Fibroblast of villous mesenchyme (primary cell): Measurements from ENCODE around the gene MYOG. TPM values are rescaled to one million over a fixed set of nuclear protein-coding genes. Genes with fewer than 3 reads are reported as not detected.

ENCODE experiments used
- DNase-seq: peaks from one replicate; pipeline ENCODE4 v3.0.0-alpha.2; 2010; ENCODE audit warnings: low read depth
- H3K4me3 ChIP-seq: 2 replicates; pipeline ENCODE4 v1.5.1; 2011; ENCODE audit warnings: low read depth, mild to moderate bottlenecking, low read length
- CTCF ChIP-seq: IDR thresholded peaks from 2 replicates; pipeline ENCODE4 v1.5.1; 2012; ENCODE audit warnings: low read depth, mild to moderate bottlenecking, low read length; ENCODE audit not compliant: insufficient read depth
- total RNA-seq: library from RNA; depleted of rRNA; stranded (reverse); fragments of >200 nt; gene quantifications from 2 replicates; pipeline ENCODE4 v1.2.3, GENCODE V29; 2012

Gene MYOG
- total RNA-seq, 1 donor: not detected

GRCh38 chr1:203128716-203129500 lies 43.1 kb upstream of the MYOG start:
- TF ChIP-seq CTCF: no peak
- peak overlapping the region; percentile 63 for H3K4me3 ChIP-seq
- DNase-seq: no peak

GRCh38 chr1:203128431-203128715 lies 42.6 kb upstream of the MYOG start:
- DNase-seq: no peak
- TF ChIP-seq CTCF: peak; percentile 8
- peak overlapping the region; percentile 63 for H3K4me3 ChIP-seq

DNA sequence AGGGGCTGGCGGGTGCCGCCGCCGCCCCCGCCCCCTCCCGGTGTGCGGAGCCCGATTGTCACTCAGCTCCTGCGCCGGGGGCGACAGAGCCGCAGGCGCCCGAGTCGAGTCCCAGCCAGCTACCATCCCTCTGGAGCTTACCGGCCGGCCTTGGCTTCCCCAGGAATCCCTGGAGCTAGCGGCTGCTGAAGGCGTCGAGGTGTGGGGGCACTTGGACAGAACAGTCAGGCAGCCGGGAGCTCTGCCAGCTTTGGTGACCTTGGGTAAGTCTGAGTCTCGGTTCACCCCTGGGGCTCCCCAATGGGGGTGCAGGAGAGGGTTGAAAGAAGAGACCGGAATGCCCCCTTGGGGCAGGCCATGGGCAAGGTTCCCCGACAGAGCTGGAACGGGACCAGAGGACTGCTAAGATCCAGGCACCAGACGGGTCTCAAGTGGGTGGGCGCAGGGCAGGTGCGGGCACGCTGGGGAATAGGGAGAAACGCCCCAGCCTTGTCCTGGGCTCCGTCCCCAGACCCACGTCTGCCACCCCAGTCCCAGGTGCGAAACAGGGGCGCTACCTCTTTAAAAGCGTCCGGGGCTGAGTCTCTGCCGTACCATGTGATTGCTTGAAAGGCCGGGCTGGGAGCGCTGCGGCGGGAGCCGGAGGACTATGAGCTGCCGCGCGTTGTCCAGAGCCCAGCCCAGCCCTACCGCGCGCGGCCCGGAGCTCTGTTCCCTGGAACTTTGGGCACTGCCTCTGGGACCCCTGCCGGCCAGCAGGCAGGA lies 42.0 kb upstream of the MYOG start, which contains the start of gene ADORA1:
Gene ADORA1 (plus strand): TSS at position 61 of the 765 bp plus-strand sequence. CDS start 1,116 bp downstream, outside the sequence.
- TF ChIP-seq CTCF: peak; percentile 3
- H3K4me3 ChIP-seq: peak within 1 kb of the TSS; percentile 63
- DNase-seq: peak; percentile 53

GRCh38 chr1:203126866-203127665 lies 41.3 kb upstream of the MYOG start:
- DNase-seq: peak; percentile 23
- TF ChIP-seq CTCF: no peak
- peak overlapping the region; percentile 63 for H3K4me3 ChIP-seq

GRCh38 chr1:203126151-203126865 lies 40.5 kb upstream of the MYOG start:
- no peak overlapping the region for H3K4me3 ChIP-seq
- peak; percentile 52 for TF ChIP-seq CTCF
- peak; percentile 18 for DNase-seq
